ENCODE results near the gene COMT.

DNA sequence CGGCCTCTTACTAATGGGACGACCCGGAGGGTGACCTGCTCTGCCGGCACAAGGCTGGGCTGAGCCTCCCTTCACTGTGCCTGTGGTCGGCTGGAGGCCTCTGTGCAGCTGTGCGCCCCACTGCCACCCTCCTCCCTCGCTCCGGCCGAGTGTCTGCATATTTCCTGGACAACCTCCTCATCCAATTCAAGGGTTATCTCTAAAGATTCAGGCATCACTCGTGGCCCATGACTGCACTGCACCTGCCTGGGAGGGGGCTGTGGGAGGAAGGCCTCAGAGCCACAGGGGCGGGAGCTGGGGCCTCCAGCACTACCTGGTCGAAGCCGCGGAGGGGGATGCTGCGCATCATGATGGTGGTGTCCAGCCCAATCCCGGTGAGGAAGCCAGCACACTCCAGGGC is 43.8 kb upstream of the COMT start:
- TF ChIP-seq ETV6 (IDR thresholded peaks at IDR 0.05; ENCODE audit: borderline replicate concordance in 1 of 2, low read depth in 2 of 2, low read length in 1 of 2) (no peak), ETV6 (CRISPR knock-in tag; IDR thresholded peaks at IDR 0.05; ENCODE audit: borderline replicate concordance) (no peak), ZNF57 (CRISPR knock-in tag; IDR thresholded peaks at IDR 0.05) (no peak), JUND (IDR thresholded peaks at IDR 0.05; ENCODE audit: borderline replicate concordance, low read depth, low read length) (no peak), JUND (tag; IDR thresholded peaks at IDR 0.05; ENCODE audit: borderline replicate concordance, low read depth, low read length) (no peak), NFIC (IDR thresholded peaks at IDR 0.05) (no peak), ZNF780A (CRISPR knock-in tag; IDR thresholded peaks at IDR 0.05) (no peak), TBP (optimal IDR thresholded peaks at IDR 0.05; ENCODE audit: low read depth, low read length) (no peak), KDM5B (IDR thresholded peaks at IDR 0.05; ENCODE audit: insufficient replicate concordance, low read depth, low read length) (no peak), ZSCAN29 (IDR thresholded peaks at IDR 0.05) (no peak), POLR2A (conservative IDR thresholded peaks at IDR 0.05) (no peak)
- TF ChIP-seq, protein P1, sequence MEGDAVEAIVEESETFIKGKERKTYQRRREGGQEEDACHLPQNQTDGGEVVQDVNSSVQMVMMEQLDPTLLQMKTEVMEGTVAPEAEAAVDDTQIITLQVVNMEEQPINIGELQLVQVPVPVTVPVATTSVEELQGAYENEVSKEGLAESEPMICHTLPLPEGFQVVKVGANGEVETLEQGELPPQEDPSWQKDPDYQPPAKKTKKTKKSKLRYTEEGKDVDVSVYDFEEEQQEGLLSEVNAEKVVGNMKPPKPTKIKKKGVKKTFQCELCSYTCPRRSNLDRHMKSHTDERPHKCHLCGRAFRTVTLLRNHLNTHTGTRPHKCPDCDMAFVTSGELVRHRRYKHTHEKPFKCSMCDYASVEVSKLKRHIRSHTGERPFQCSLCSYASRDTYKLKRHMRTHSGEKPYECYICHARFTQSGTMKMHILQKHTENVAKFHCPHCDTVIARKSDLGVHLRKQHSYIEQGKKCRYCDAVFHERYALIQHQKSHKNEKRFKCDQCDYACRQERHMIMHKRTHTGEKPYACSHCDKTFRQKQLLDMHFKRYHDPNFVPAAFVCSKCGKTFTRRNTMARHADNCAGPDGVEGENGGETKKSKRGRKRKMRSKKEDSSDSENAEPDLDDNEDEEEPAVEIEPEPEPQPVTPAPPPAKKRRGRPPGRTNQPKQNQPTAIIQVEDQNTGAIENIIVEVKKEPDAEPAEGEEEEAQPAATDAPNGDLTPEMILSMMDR (IDR thresholded peaks at IDR 0.05 in 2 of 3, conservative IDR thresholded peaks at IDR 0.05 in 1 of 3; ENCODE audit: insufficient read depth in 2 of 3, low read depth in 1 of 3, low read length in 3 of 3), result no peak
